GM19467 (cell line): ENCODE results near the gene SOCS1.

ENCODE experiments used
- ATAC-seq: cut with Tn5 transposase; IDR thresholded peaks from one replicate; pipeline ENCODE4 v1.9.1; 2021; ENCODE audit warnings: mild to moderate bottlenecking, moderate library complexity; ENCODE audit not compliant: unreplicated experiment

Gene SOCS1

DNA sequence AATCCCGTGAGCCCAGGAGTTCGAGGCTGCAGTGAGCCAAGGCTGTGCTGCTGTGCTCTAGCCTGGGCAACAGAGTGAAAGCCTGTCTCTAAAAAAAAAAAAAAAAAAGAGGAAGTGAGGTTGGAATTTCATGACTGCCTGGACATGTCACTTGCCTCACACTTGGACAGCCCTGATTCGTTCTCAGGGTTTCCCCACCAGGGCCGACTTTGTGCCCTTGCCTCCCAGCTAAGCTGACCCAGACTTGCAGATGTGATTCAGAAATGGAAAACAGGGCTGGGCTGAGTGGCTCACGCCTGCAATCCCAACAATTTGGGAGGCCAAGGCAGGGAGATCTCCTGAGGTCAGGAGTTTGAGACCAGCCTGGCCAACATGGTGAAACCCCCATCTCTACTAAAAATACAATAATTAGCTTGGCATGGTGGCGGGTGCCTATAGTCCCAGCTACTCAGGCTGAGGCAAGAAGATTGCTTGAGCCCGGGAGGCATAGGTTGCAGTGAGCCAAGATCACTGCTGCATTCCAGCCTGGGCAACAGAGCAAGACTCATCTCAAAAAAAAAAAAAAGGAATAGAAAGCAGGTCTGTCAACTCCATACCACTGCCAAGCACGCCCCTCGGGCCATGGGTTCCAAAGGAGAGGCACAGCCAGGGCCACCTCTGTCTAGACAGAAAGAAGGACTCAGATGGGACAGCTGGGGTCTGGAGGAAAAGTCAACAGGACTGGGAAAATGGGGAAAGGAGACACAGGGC lies 46.9 kb downstream of the SOCS1 start:
- no peak for ATAC-seq

- ATAC-seq = no peak
Measured at GRCh38 chr16:11207646-11208045, 48.4 kb downstream of the SOCS1 start.

DNA sequence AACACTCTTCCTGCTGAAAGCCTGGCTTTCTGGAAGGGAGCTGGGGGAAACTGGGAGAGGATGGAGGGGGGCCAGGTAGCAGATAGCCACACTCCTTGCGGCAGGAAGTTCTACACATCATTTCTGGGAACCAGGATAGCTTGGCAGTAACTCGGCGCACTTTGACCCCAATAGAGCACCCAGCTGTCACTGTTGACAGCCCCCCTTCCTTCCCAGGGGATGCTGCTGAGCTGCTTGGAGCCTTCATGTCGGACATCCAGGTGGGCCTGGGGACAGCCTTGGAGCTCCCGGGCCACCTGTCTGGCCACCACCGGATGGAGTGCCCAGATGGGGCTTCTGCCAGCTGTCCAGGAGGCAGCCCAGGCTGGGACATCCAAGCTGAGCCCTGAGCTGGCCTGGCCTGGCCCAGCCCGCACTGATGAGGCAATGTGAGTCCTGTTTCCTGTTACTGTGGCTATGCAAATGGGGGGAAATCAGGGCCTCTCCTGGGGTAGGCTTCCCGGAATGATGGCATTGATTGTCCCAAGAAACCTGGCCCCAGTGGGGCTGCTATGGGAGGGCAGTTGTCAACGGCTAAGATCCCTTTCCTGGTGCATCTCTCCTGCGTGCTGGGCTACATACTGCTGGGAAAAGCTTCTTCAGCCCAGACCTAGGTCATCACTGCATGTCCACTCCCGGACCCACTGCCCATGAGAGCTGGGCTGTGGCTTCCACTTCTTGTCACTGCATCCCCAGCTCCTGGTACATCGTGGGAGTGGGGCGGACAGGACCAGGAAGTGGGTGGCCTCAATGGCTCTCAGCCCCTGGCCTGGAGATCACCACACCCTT lies 50.0 kb downstream of the SOCS1 start:
- no peak for ATAC-seq

- ATAC-seq = no peak
Measured at GRCh38 chr16:11205065-11205699, 50.8 kb downstream of the SOCS1 start.

DNA sequence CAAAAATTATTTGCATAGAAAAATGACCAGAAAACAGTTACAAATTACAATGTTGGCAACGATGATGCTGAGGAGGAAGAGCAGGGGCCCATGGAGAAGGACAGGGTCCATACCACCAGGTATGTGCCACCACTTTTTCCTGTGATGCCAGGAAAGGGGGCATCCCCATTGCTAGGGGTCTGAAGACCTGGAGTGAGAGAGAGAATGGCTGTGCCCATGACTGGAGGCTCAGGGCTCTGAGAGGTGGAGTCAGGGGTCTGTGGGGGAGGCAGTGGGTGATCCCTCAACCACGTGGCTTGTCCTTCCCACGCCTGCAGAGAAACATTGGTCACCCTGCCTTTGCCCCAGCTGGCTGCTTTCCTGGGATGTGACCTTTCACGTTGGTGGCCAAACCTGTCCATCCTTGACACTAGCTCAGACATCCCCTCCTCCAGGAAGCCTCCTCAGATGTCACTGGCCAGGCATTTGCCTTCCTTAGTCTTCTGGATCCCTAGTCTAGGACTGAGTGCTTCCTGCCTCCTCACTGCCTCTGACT lies 51.4 kb downstream of the SOCS1 start:
- ATAC-seq = no peak
